GM19238 (cell line): ENCODE results near the gene MUC15.
"Not testable (repeated sequence)": the region's sequence is repeated elsewhere in the genome, so short reads cannot be mapped to it uniquely, and the experiment has no call there.

Source experiments
- DNase-seq: peaks from one replicate; pipeline ENCODE4 v3.0.0; 2011; ENCODE audit warnings: low spot score; ENCODE audit not compliant: insufficient read length

MUC15 gene, protein sequence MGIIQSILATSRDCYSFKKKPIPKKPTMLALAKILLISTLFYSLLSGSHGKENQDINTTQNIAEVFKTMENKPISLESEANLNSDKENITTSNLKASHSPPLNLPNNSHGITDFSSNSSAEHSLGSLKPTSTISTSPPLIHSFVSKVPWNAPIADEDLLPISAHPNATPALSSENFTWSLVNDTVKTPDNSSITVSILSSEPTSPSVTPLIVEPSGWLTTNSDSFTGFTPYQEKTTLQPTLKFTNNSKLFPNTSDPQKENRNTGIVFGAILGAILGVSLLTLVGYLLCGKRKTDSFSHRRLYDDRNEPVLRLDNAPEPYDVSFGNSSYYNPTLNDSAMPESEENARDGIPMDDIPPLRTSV

DNA sequence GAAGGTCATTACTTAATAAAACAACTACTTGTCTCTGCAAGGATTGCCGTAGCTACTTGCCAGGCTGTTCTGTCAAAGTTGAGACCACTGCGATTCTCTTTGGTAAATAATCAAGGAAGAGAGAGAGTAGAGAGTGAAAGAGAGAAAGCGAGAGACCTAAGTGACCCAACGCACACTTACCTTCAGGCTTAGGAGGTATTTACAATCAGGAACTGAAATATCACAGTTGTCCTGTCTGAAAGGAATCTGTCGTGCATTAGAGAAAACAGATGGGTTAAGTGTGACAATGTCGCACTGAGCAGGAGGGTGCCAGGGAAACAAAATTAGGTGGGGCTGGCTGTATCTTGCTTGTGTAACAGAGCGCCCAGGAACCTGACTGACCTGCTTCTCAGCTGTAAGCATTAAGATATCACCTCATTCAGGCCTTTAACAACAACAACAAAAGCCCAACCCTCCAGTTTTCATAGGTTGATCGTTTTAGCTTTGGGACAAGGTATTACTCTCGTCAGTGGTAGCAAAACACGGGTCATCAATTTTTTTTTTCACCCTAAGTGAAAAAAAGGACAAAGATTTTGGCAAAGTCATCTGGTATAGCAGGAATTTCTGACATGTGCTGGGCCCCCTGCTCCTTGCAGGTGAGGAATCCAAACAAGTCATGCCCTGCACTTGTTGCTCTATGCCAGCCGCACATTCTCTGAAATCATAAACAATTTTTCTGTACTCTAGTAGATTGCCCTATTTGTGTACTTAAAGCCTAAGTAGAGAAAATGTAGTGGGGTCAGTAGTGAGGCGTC, at the start of gene MUC15:
TSS of gene MUC15 (minus strand) at position 403 of the 794 bp plus-strand sequence. CDS start 5,169 bp downstream, outside the sequence.
- no peak for DNase-seq

DNA sequence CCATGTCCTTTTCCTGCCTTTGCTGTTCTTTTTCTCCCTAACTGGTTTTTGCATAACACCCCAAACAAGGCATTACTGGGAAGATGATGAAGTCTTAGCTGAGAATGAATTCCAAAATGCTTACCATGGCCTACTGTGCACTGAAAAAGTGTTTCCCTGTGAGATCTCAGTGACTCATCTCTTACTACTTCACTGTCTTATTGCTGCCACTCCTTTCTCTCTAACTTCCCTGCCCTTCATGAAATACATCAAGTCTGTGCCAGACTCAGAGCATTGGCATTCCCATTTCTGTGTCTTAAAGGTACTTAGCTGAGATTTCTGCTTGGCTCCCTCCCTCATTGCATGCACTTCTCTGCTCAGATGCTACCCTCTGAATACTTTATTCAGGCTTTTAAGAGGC, 49.1 kb upstream of the MUC15 start:
- no peak for DNase-seq

DNA sequence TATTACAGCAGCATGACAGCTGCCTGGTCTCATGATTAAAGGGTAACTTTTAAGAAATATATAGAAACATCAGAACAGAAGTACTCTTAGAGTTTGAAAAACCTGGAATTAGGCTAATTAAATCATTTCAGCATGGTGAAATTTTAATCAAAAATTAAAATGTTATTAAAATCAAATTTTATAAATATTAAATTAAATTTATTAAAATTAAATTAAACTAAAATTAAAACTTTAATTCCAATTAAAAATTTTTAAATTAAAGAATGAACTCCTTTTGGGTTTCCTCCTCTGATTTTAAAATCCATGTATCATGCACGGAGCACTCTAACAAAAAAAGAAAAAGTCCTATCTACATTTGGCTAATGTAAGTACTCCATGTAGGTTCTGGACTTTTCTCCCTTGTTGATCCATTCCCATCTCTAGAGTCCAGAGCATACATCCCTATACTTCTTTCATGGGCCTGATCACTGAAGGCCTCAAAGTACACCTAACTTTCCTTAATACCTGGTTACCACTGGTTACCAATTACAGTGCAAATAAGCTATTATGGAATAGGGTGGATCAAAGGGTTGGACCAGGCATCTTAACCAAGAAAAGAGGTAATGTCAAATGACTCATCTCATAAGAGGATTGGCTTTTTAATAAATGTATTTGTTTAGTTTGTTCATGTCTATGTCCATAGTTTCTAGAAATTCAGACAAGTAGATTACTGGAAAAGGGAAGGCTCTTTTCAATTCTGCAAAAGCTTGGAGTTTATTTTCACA, 48.4 kb upstream of the MUC15 start:
- no peak for DNase-seq

DNA sequence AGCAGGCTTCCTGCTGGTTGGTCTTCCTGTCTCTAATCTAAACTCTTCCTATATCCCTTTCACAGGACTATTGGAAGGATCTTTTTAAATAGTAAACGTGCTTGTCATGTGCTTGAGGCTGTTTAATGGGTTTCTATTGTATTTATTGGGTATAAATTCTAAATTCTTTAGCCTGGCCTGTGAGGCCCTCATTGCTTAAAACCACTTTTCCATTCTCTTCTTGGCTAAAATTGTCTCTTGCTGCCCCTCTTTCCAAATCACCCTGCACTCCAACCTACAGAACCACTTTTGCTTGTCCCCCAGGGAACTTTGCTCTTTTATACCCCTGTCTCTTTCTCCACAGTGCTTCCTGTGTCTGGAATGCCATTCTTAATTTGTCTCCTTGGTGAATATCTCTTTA, 46.4 kb upstream of the MUC15 start:
- no peak for DNase-seq

DNA sequence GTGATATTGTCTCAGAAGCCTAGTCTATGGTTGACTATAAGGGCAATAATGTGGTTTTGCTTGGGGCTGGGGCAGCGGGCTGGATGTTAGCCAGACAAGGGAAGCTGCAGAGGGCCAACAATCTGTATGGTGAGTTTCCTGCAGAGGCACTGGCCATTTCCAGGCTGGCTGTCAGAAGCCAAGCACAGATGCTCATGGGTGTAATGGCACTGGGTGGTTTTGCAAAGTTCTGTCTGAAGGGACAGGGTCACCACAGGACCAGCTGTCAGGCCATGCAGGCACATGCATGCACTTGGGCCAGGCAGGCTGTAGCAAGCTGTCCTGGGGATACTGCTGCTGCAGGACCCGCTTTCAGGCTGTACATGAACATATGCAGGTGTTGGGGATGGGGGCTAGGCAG, 41.7 kb upstream of the MUC15 start:
- no peak for DNase-seq

DNA sequence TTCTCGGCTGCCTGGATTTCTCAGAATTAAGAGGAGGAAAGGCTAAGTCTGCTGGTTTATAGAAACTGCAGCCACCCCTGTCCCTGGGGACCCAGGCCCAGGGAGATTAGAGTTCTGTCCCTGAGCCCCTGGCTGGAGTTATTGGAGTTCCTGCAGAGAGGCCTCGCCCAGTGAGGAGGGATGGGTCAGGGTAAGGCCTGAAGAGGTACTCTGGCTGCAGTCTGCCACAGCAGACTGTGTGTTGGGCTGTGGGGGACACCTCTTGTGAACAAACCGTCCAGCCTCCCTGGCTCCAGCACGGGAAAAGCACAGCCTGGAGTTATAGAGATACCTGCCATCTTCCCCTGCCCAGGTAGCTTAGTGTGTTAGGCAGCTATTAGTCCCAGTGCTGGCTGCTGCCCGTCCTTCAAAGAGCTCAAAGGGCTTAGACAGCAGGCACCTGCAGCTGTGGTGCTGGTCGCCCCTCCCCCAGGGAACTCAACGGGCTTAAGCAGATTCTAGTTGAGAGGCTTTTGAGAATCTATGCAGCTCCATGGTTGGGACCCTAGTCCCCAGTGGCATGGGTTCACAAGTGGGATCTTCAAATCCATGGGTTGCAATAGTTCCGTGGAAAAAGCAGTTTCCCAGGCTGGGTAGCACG, 36.6 kb upstream of the MUC15 start:
- no peak for DNase-seq

DNA sequence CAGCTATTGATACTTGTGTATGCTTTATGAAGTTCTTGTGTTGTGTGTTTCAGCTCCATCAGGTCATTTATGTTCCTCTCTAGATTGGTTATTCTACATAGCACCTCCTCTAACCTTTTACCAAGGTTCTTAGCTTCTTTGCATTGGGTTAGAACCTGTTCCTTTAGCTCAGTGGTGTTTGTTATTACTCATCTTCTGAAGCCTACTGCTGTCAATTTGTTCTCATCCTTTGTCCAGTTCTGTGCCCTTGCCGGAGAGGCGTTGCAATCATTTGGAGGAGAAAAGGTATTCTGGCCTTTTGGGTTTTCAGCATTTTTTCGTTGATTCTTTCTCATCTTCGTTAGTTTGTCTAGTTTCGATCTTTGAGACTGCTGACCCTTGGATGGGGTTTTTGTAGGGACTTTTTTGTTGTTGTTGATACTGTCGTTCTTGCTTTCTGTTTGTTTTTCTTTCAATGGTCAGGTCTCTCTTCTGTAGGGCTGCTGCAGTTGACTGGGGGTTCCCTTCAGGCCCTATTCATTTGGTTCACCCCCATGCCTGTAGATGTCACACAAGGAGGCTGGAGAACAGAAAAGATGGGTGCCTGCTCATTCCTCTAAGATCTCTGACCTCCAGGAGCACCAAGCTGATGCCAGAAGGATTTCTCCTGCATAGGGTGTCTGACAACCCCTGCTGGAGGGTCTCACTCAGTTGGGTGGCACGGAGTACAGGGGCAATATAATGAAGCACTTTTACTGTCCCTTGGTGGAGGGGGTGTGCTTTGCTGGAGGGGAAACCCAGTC, 35.9 kb upstream of the MUC15 start:
- DNase-seq = no peak

DNA sequence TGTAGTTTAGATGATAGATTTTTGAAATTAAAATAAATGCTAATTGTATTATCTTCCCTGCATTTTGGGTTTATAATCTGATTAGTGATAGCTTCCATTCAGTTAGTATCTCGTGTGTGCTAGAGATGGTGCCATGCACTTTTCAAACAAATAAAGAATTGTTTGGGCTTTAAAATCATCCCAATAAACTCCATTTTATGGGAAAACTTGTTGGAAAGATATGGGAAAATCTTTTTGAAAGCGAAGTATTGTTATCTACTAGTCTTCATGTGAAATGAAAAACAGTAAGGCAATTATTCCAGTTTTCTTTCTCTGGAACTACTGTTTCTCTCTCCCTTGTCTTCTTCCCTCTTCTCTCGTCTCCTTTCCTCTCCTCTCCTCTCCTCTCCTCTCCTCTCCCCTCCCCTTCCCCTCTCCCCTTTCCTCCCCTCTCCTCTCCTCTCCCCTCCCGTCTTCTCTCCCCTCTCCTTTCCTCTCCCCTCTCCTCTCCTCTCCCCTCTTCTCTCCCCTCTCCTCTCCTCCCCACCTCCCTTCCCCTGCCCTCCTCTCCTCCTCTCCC, 27.9 kb upstream of the MUC15 start:
- DNase-seq = no peak

DNA sequence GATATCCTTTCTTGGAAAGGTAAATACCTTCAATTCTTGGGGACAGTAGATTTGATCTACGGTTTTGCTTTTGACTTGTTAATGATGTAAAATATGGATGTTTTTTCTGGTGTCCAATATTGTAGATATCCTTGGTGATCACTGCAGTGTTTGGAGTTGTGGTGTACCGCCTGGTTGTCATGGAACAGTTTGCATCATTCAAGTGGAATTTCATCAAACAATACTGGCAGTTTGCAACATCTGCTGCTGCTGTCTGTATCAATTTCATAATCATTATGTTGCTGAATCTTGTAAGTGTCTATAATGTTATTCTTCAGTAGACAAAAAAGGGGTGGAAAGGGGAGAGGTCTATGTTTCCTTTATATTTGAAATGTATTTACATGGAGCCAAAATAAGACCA, 27.4 kb upstream of the MUC15 start:
- no peak for DNase-seq

DNA sequence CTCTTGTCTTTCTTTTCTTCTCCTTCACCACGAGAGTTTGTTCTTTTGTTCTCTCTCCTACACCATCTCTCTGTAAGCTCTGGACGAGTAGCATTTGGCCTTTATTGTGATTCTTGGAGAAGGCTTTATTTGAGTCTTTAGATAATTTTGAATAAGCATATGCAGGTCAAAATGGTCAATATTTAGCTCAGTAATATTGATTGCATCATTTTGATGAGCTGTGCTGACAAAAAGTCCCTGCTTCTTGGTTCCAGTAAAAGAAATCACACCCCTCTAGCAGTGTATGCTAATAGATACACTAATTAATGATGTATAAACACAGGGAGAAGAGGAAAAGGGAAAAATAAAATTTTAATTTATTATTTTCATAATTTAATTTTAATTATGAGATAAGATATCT, 25.8 kb upstream of the MUC15 start:
- no peak for DNase-seq

DNA sequence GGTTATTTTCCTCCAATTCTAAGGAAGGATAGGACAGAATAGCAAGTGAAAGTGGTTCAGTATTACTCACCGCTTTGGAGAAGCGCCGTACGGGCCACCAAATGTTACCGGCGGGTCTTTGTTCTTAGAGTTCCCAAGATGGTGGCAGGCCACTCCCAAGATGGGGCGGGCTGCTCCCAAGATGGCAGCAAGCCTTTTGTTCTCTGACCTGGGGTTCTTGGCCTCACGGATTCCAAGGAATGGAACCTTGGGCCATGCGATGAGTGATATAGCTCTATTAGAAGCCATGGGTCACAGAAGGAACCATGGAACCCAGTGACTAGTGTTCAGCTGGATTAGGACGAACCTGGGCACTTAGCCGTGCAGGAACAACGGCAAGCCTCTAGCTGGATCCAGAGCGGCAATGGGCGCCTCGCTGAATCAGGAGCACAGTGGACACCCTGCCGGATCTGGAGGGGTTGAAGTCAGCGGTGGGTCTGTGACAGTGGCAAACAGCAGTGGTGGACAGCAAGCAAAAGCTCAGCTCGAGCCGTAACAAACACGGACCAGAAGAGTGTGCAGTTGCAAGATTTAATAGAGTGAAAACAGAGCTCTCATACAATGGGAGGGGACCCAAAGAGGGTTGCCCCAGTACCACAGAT, 25.1 kb upstream of the MUC15 start:
- DNase-seq = not testable (repeated sequence)

DNA sequence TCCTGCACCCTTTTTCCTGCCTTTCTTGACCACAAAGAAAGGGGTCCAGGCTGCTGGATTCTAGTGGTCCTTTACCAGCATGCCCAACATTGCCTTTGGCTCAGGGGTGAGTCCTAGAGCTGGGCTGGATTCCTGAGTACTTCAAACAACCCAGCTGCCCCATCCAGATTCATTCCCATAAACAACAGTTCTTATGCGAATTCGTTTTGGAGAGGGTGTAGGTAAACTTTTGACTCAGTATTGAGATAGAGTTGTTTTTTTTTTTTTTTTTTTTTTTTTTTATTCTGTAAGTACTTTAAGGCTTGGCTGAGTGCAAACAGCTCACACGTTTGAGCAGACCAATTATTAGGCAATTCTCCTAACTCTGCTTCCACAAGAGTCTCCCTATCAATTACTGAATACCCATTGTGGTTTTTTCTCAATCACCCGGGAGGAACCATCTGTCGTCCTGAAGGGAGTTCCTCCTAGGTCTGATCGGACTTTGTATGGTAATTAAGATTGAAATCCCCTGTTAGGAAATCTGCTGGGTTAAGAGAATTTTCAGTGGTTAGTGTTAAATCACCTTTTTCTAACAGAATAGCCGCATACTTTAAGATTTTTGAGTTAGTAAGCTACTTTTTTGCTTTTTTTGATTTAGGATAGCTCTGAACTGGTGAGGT, 23.3 kb upstream of the MUC15 start:
- DNase-seq = not testable (repeated sequence)

DNA sequence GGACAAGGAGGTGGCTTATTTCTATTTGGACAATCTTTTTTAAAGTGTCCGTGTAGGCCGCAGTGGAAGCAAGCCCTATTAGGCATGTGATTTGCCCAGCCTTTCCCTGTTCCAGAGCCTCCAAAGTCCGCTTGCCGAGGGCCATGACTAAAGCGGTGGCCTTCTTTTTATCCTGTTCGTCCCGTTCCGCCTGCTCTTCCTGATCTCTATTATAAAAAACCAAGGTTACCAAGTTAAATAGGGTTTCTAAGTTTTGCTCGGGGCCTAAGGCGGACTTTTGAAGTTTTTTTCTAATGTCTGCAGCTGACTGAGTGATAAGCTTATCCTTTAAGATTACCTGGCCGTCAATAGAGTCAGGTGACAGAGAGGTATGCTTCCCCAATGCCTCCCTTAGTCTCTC, 21.6 kb upstream of the MUC15 start:
- DNase-seq = no peak

DNA sequence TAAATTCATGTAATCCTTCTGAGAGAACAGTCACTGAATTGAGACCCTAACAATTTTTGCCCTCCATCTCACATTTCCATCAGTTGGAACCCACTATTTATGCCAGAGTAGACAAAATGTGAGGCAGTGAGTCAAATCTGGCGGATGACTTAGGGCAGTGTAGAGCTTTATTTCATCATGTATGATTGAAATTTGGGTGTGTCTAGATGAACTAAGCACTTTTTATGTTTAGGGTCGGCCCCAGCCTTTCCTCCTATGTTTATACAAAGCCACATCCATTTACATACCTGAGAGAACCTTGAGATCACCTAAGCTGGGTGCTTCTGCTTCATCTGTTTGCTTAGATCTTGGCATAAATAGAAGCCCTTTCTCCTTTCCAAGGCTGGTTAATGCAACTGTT, 15.0 kb upstream of the MUC15 start:
- DNase-seq = no peak

DNA sequence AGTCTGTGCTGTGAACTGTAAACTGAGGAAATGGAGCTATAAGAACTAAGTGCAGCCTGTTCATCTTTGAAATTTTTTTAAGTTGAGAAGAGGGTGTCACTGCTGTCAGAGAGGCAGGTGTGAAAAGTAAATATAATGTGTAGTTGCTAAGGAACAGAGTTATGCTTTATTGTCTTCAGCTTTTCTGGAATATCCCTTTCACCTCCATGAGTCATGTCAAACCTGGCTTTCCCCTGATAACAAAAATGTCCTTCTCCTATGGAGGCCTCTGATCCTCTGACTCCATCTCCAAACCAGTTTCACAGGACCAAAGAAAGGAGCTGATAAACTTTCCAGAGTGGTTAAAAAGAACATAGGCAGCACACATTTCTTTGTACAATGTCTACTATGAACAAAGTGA, 12.8 kb upstream of the MUC15 start:
- no peak for DNase-seq

DNA sequence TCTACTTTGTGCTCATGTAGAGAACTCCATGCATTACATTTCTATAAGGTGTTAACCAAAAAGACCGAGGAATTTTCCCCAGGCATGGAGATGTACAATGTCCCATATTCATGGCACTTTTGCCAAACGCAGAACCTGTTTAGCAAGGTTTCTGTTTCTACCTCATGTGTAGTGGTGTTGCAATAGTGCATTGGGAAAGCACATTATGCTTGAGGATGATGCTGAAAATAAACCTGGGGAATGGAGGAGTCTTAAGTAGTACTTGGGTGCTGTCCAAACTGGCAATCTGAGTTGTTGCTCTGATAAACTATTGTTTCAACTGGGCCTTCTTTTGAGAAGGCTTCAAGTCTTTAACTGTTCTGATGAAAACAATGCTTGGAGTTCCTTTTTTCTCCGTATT, 11.5 kb upstream of the MUC15 start:
- DNase-seq = no peak

DNA sequence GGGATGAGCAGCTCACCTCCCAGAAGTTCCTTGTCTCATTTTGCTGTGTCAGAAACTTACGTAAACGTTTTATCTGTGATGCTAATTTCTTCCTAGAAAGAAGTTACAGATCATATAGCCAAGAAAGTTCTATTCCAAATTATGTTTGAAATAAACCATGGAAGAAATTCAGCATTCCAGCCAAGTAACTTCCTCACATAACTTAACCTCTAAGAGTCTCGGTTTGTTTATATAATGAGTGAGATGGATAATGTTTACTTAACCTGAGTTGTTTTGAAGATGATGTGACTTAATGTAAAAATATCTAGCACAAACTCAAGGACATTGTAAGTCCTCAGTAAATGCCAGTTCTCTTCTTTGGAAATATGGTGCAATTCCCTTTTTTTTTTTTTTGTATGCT, 8.9 kb upstream of the MUC15 start:
- no peak for DNase-seq

DNA sequence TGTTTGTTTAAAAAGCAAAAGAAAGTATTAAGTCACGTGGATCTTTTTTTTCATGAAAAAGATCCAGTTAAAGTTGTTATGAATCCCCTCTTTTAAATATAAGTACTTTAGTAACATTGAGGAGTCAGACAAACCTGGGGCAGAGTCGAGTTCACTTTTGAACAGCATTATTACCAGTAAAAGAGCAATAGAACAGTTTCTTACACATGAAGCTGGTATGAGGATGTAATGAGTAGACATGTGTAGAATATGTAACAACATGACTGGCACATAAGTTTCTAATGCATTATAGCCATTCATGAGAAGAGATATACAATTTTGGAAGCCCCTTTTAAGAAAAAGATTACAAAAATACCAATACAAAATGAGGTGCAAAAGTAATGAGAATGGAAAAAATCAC, 7.6 kb upstream of the MUC15 start:
- no peak for DNase-seq

DNA sequence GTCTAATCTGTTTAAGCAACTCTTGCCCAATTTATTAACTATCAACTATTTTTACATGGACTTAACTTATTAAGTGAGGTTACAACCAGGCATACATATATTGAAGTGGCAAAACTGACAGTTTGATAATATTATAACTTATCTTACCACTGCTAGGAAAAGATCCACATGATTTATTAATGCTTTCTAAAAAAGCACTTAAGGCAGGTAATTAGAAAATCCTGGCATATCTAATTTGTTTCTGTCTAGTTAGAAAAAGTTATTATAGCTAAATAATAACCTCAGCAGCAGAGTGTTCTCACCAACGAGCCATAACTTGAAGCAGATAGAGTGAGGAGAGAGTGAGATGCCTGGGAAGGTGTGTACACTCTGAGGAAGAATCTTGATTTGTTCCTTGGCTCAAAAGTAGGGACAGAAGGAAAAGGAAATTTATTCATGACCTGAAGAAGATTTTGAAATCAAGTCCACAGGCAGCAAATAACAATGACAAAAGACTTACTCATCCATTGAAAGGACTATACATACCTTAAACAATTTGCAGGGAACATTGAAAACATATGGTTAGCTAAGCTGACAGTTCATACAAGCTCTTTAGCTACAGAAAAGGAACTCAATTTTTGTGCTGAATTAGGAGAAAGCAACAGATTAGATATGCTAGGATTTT, 7.1 kb upstream of the MUC15 start:
- DNase-seq = no peak
